ENCODE measurements around the gene HOXA11. TPM values are rescaled to one million over a fixed set of nuclear protein-coding genes. Genes with fewer than 3 reads are reported as not detected.

HOXA11 gene
- total RNA-seq, 1 experiment from 2014 or later, result not detected

GRCh38 chr7:27141923-27142579 is 43.0 kb downstream of the HOXA11 start:
- Histone ChIP-seq H4K5ac (ENCODE audit: insufficient read length, low read depth, low read length) (no peak overlapping the region), H2AFZ (ENCODE audit: low read length) (no peak overlapping the region), H4K20me1 (ENCODE audit: control insufficient read depth, insufficient read depth, insufficient read length) (no peaks in the 10 kb centered on the region), H2BK12ac (ENCODE audit: insufficient read length, low read depth, low read length) (no peak overlapping the region), H2AK5ac (ENCODE audit: insufficient read length, low read length) (no peak overlapping the region), H2BK15ac (ENCODE audit: low read depth, low read length) (no peak overlapping the region), H3T11ph (ENCODE audit: low read length) (no peak overlapping the region), H3K14ac (ENCODE audit: insufficient read depth, low read length) (no peak overlapping the region), H3K4me1 (ENCODE audit: insufficient read depth, low read length) (no peaks in the 10 kb centered on the region), H3K27ac (ENCODE audit: insufficient read length, low read depth, low read length) (no peak overlapping the region), H2BK20ac (ENCODE audit: low read depth, low read length, poor library complexity, severe bottlenecking) (no peak overlapping the region), H3K79me1 (ENCODE audit: insufficient read depth, low read depth, low read length, poor library complexity, severe bottlenecking) (no peaks in the 10 kb centered on the region), H4K91ac (ENCODE audit: insufficient read length, low read depth, low read length) (no peak overlapping the region), H3K27me3 (ENCODE audit: insufficient read depth, low read length) (peaks cover 98% of the 10 kb centered on the region), H3K4ac (ENCODE audit: low read depth, low read length) (no peak overlapping the region), H3K18ac (ENCODE audit: insufficient read length, low read depth, low read length) (no peak overlapping the region), H3K9me3 (ENCODE audit: control insufficient read depth, low read depth, low read length) (no peaks in the 10 kb centered on the region), H2BK5ac (ENCODE audit: insufficient read length, low read length) (no peak overlapping the region), H3K79me2 (ENCODE audit: insufficient read depth, low read length) (no peaks in the 10 kb centered on the region), H3K23ac (ENCODE audit: insufficient read length, low read depth, low read length) (no peak overlapping the region), H4K8ac (replicated peaks; ENCODE audit: insufficient read length, low read depth, low read length) (no peak overlapping the region), H2BK120ac (ENCODE audit: low read depth, low read length, poor library complexity, severe bottlenecking) (no peak overlapping the region), H3K9ac (ENCODE audit: extremely low read depth, insufficient read length, low read length) (no peak overlapping the region), H3K23me2 (ENCODE audit: insufficient read length, low read depth, low read length, poor library complexity, severe bottlenecking) (peaks cover 10% of the 10 kb centered on the region), H3K4me2 (ENCODE audit: insufficient read depth, insufficient read length, low read length) (peak overlapping the region; percentile 65), H3K56ac (ENCODE audit: insufficient read length, low read depth, low read length) (no peak overlapping the region)
- Mint-ChIP-seq H3K4me3 (peak overlapping the region; percentile 58 to 77), H3K36me3 (ENCODE audit: insufficient read depth in 1 of 3, low read depth in 3 of 3) (no peaks in the 10 kb centered on the region; a peak in 2 of 7 replicates), H3K4me1 (peaks cover 7 to 16% of the 10 kb centered on the region in 2 experiments), H3K27me3 (ENCODE audit: low read depth) (peaks cover 100% of the 10 kb centered on the region), H3K9me3 (peaks cover 11 to 26% of the 10 kb centered on the region in 2 experiments), H3K27ac (no peak overlapping the region)
- no CpG with 5 or more reads among the region's 30 CpGs for WGBS (ENCODE audit: extremely low coverage, insufficient read length, low lambda C conversion rate)
- peak; percentile 67 for DNase-seq
- TF ChIP-seq, protein P1, sequence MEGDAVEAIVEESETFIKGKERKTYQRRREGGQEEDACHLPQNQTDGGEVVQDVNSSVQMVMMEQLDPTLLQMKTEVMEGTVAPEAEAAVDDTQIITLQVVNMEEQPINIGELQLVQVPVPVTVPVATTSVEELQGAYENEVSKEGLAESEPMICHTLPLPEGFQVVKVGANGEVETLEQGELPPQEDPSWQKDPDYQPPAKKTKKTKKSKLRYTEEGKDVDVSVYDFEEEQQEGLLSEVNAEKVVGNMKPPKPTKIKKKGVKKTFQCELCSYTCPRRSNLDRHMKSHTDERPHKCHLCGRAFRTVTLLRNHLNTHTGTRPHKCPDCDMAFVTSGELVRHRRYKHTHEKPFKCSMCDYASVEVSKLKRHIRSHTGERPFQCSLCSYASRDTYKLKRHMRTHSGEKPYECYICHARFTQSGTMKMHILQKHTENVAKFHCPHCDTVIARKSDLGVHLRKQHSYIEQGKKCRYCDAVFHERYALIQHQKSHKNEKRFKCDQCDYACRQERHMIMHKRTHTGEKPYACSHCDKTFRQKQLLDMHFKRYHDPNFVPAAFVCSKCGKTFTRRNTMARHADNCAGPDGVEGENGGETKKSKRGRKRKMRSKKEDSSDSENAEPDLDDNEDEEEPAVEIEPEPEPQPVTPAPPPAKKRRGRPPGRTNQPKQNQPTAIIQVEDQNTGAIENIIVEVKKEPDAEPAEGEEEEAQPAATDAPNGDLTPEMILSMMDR (conservative IDR thresholded peaks at IDR 0.05), result peak; percentile 40; the same call in 2 of the 3 replicates

All from H9 (cell line).